Activated naive CD8-positive, alpha-beta T cell (primary cell): ENCODE measurements around the gene S100Z.
"Not testable (repeated sequence)": the region's sequence is repeated elsewhere in the genome, so short reads cannot be mapped to it uniquely, and the experiment has no call there.

Experiments used
- H3K27ac Mint-ChIP-seq: one replicate; pipeline ENCODE4 v1.8.0; 2021; ENCODE audit warnings: mixed read lengths
- H3K27me3 Mint-ChIP-seq: one replicate; pipeline ENCODE4 v1.8.0; 2021; ENCODE audit warnings: mixed read lengths
- H3K36me3 Mint-ChIP-seq: one replicate; pipeline ENCODE4 v1.8.0; 2021; ENCODE audit warnings: mixed read lengths
- H3K4me1 Mint-ChIP-seq: one replicate; pipeline ENCODE4 v1.8.0; 2021; ENCODE audit warnings: low read depth, mixed read lengths
- H3K4me3 Mint-ChIP-seq: one replicate; pipeline ENCODE4 v1.8.0; 2021; ENCODE audit warnings: mild to moderate bottlenecking, mixed read lengths
- H3K9me3 Mint-ChIP-seq: one replicate; pipeline ENCODE4 v1.8.0; 2021; ENCODE audit warnings: low read depth, mixed read lengths

S100Z gene

DNA sequence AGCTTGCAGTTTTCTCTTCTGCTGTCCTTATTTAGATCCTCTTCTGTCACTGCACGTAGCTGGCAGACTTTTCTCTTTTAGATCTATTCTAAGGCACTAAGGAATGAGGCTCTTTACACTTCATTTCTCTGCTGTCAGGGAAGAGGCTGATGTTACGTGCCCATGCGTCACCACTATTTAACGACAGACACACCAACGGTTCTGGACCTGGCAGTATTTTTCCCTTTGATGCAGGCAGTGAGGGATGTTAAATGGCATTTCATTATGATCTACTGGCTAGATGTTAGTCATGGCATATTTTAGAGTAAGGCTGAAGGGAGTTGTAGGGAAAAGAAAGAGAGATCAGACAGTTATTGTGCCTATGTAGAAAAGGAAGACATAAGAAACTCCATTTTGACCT is 94.8 kb downstream of the S100Z start:
- no peak overlapping the region for H3K4me3 Mint-ChIP-seq
- peaks cover 10% of the 10 kb centered on the region for H3K27me3 Mint-ChIP-seq
- no peaks in the 10 kb centered on the region for H3K4me1 Mint-ChIP-seq
- H3K36me3 Mint-ChIP-seq, result no peaks in the 10 kb centered on the region
- H3K27ac Mint-ChIP-seq, result no peak overlapping the region
- H3K9me3 Mint-ChIP-seq, result no peaks in the 10 kb centered on the region

DNA sequence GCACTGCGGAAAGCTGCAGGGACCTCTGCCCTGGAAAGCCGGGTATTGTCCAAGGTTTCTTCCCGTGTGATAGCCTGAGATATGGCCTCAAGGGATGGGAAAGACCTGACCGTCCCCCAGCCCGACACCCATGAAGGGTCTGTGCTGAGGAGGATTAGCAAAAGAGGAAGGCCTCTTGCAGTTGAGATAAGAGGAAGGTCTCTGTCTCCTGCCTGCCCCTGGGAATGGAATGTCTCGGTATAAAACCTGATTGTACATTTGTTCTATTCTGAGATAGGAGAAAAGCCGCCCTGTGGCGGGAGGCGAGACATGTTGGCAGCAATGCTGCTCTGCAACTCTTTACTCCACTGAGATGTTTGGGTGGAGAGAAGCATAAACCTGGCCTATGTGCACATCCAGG is 95.4 kb downstream of the S100Z start:
- H3K27me3 Mint-ChIP-seq, result peaks cover 11% of the 10 kb centered on the region
- H3K27ac Mint-ChIP-seq, H3K36me3 Mint-ChIP-seq, H3K9me3 Mint-ChIP-seq, H3K4me3 Mint-ChIP-seq, H3K4me1 Mint-ChIP-seq: not testable (repeated sequence)

- no peaks in the 10 kb centered on the region for H3K9me3 Mint-ChIP-seq
- H3K27me3 Mint-ChIP-seq, result peaks cover 12% of the 10 kb centered on the region
- H3K4me3 Mint-ChIP-seq, result no peak overlapping the region
- no peaks in the 10 kb centered on the region for H3K36me3 Mint-ChIP-seq
- no peak overlapping the region for H3K27ac Mint-ChIP-seq
- H3K4me1 Mint-ChIP-seq, result no peaks in the 10 kb centered on the region
Measured at GRCh38 chr5:76946090-76946489, 96.3 kb downstream of the S100Z start.

DNA sequence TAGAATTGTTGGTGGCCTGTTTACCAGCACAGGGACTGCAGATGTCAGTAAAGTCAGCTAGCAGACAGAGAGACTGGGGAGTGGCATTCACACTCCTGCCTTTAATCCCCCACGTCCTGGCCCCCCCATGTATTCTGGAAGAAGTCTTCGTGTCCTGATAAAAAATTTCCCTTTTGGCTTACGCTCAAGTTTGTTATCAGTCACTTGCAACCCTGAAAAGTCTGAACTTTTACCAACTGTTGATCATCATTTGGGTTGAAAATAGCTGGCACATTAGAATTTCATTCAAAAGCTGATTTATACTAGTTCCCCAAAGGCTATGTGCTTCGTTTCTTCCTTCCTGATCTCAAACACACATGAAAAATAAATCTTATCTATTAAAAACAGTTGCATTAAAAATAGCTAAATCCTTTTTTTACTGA is 97.3 kb downstream of the S100Z start:
- H3K4me3 Mint-ChIP-seq, result no peak overlapping the region
- no peaks in the 10 kb centered on the region for H3K36me3 Mint-ChIP-seq
- no peak overlapping the region for H3K27ac Mint-ChIP-seq
- H3K9me3 Mint-ChIP-seq, result no peaks in the 10 kb centered on the region
- no peaks in the 10 kb centered on the region for H3K4me1 Mint-ChIP-seq
- H3K27me3 Mint-ChIP-seq, result peaks cover 15% of the 10 kb centered on the region

DNA sequence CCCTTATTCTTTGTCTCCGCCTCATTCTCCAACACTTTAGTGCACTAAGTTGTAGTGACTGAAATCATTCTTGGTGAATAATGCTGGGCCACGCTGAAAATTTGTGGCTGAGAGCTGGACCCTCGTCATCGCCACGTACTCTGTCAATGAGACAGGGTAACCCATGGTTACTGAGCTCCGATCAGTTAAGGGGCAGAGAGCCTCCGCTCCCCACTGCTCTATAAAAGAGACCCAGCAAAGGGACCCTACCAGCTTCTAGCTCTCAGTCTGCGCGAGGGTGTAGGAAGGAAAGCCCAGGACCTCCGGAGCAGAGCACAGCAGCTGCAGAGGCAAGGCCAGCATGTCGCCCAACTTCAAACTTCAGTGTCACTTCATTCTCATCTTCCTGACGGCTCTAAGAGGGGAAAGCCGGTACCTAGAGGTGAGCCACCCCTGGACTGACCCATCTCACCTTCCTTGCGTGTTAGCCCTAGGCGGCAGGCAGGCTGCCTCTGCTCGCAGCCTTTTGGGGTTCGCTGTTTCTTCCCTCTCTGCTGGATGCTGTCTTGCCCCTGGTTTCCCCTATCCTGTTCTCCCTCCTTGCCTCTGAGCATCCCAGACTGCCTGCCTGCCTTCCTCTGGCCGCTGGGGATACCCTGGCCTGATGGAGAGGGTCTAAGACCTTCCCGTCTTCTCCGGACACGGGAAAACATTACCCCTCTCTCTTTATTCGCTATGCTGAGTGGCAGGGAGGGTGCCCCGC is 103.2 kb downstream of the S100Z start, which contains the start of gene CRHBP:
CRHBP (plus strand) TSS at position 251 of the 742 bp plus-strand sequence; CDS start at position 341, 90 bp downstream.
- Mint-ChIP-seq H3K36me3 (no peaks in the 10 kb centered on the region), H3K4me1 (peaks cover 8% of the 10 kb centered on the region), H3K4me3 (no peak within 1 kb of the TSS), H3K9me3 (no peaks in the 10 kb centered on the region), H3K27ac (no peak within 1 kb of the TSS), H3K27me3 (peaks cover 35% of the 10 kb centered on the region)

- peaks cover 8% of the 10 kb centered on the region for H3K4me1 Mint-ChIP-seq
- no peak overlapping the region for H3K27ac Mint-ChIP-seq
- H3K9me3 Mint-ChIP-seq, result no peaks in the 10 kb centered on the region
- no peak overlapping the region for H3K4me3 Mint-ChIP-seq
- peaks cover 33% of the 10 kb centered on the region for H3K27me3 Mint-ChIP-seq
- no peaks in the 10 kb centered on the region for H3K36me3 Mint-ChIP-seq
Measured at GRCh38 chr5:76953551-76954382, 104.0 kb downstream of the S100Z start.

DNA sequence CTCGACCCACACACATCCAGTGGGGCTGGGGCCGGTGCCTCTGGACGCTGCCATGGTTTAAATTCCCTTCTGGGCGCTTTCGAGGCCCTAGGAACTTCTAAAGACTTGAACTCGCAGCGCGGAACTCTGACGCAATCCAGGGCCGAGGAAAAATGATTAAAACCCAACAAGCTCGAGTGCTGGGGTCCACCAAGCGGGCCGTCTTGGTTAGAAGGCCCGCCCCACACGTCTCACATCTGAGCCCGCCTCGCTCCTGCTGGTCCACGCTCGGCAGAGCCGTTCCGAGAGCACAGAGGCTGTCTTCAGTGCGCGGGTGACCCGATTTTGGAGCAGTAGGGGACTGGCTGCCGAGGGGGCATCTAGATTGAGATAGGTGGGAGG is 104.6 kb downstream of the S100Z start:
- Mint-ChIP-seq H3K27ac (no peak overlapping the region), H3K4me3 (peak overlapping the region; percentile 30), H3K27me3 (peaks cover 32% of the 10 kb centered on the region), H3K9me3 (no peaks in the 10 kb centered on the region), H3K36me3 (no peaks in the 10 kb centered on the region), H3K4me1 (peaks cover 8% of the 10 kb centered on the region)

DNA sequence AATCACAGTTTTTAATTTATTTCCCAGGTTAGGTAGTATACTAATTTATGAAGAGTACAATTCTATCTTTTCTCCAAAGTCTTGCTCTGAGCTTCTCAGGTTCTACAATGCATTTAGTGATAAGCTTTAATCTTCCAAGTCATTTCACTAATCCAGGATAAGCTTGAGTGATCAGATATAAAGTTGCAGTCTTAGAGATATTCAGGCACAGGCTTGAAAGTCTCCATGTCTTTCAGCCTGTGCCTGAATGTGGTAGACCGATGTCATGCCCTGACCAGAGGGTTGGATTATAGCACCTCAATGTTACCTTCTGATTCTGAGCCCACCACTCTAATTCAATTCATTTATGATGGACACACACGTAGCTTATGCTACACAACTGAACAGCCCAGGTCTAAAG is 106.2 kb downstream of the S100Z start:
- Mint-ChIP-seq H3K9me3 (no peaks in the 10 kb centered on the region), H3K27me3 (peaks cover 28% of the 10 kb centered on the region), H3K4me3 (no peak overlapping the region), H3K36me3 (no peaks in the 10 kb centered on the region), H3K4me1 (peaks cover 10% of the 10 kb centered on the region), H3K27ac (no peak overlapping the region)

- Mint-ChIP-seq H3K4me3 (no peak overlapping the region), H3K27ac (no peak overlapping the region), H3K9me3 (no peaks in the 10 kb centered on the region), H3K4me1 (peaks cover 5% of the 10 kb centered on the region), H3K27me3 (peaks cover 17% of the 10 kb centered on the region), H3K36me3 (no peaks in the 10 kb centered on the region)
Measured at GRCh38 chr5:76958991-76959767, 109.4 kb downstream of the S100Z start.

DNA sequence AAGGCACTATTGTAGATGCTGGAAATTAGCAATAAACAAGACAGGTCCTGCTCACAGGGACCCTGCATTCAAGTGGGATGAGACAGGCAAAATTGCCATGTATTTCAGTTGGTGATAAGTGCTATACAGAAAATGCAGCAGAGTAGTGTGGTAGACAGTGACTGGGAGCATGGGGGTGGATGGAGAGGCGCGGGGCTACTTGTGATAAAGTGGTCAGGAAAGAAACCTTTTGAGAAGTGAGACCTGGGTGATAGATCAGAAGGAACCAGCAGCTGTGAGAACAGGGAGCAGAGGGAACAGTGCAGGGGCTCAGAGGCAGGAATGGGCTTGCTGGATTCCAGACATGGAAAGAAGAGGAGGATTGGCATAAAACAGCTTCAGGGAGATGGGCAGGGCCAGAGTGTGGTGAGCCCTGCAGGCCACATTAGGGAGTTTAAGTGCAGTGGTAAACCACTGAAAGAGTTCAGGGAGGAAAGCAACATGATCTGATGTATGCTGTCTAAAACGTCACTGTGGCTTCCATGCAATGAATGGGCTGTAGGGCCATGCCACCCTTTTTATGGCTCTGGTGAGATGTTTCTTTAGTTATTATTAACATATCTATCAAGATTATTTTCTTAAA is 110.3 kb downstream of the S100Z start:
- Mint-ChIP-seq H3K27ac (no peak overlapping the region), H3K4me1 (peaks cover 2% of the 10 kb centered on the region), H3K9me3 (no peaks in the 10 kb centered on the region), H3K27me3 (peaks cover 9% of the 10 kb centered on the region), H3K4me3 (no peak overlapping the region), H3K36me3 (no peaks in the 10 kb centered on the region)

- H3K36me3 Mint-ChIP-seq, result no peaks in the 10 kb centered on the region
- no peak overlapping the region for H3K27ac Mint-ChIP-seq
- peaks cover 2% of the 10 kb centered on the region for H3K4me1 Mint-ChIP-seq
- no peaks in the 10 kb centered on the region for H3K27me3 Mint-ChIP-seq
- no peak overlapping the region for H3K4me3 Mint-ChIP-seq
- no peaks in the 10 kb centered on the region for H3K9me3 Mint-ChIP-seq
Measured at GRCh38 chr5:76964060-76964459, 114.2 kb downstream of the S100Z start.
